Measurements from ENCODE around the gene CMTM1. TPM values are rescaled to one million over a fixed set of nuclear protein-coding genes. Genes with fewer than 3 reads are reported as not detected.

Gene CMTM1
- total RNA-seq, 1 experiment from 2014 or later: 5.2 TPM

DNA sequence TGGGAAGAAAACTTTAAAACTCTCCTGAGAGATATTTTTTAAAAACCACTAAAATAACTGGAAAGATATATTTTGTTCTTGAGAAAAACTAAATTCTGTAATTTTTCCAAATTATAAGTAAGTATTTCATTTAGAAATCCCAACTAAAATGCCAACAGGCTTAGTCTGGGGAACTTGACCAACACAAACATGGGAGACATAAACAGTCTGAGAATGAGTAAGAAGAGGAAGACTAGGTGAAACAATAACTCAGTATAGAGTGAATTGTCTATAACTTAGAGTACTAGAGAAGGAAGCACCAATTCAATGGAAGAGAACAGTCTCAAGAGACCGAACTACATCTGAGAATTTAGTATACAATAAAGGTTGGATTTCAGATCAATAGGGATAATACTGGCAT, 2.9 kb downstream of the CMTM1 start:
- Histone ChIP-seq H3K79me2 (ENCODE audit: insufficient read depth, low read length) (no peaks in the 10 kb centered on the region), H3K27ac (ENCODE audit: low read depth, low read length) (no peak overlapping the region), H3K9me3 (ENCODE audit: control insufficient read depth in 1 of 2, insufficient read depth in 1 of 2, low read depth in 1 of 2, low read length in 2 of 2) (no peaks in the 10 kb centered on the region), H3K9me2 (ENCODE audit: insufficient read depth) (no peaks in the 10 kb centered on the region), H2AFZ (ENCODE audit: low read depth, low read length, poor library complexity, severe bottlenecking) (no peak overlapping the region), H3K4me3 (replicated peaks in 1 of 2; ENCODE audit: low read depth in 1 of 2, low read length in 2 of 2) (no peak overlapping the region), H3K4me2 (ENCODE audit: low read length) (no peak overlapping the region; the same call in 1 of the 2 replicates), H4K20me1 (ENCODE audit: insufficient read depth) (peaks cover 3% of the 10 kb centered on the region; the same call in 1 of the 2 replicates), H3K9ac (ENCODE audit: low read length) (no peak overlapping the region), H3K36me3 (ENCODE audit: control insufficient read depth in 1 of 2, insufficient read depth in 2 of 2, low read length in 2 of 2) (no peaks in the 10 kb centered on the region; a peak in 1 of 4 replicates), H3K4me1 (ENCODE audit: control insufficient read depth in 1 of 2, insufficient read depth in 2 of 2, low read length in 2 of 2) (peaks cover 0 to 13% of the 10 kb centered on the region in 2 experiments; a peak in 3 of 4 replicates), H3K27me3 (ENCODE audit: insufficient read depth, low read length) (no peaks in the 10 kb centered on the region)
- ATAC-seq (no peak), DNase-seq (ENCODE audit: low read depth, low spot score) (no peak)
- no TSS peak for BruUV-seq (replicated peaks)
- ChIA-PET CTCF (interaction anchor here (0.7 to 1.6 kb wide), 3 partner anchors 39 to 212 kb away, joined by 3 to 5 read pairs (median 4); no protein-coding TSS in a partner anchor), POLR2A (interaction anchor here (1.8 kb wide), 1 partner anchor 17 kb away, joined by 8 read pairs; the partner anchor contains the start of gene CKLF), RAD21 (ENCODE audit: low non-redundant PET in 1 of 2, low total read pairs in 2 of 2, uncharacterized antibody in 2 of 2, unreplicated experiment in 2 of 2) (no interaction called here)
- TF ChIP-seq CTCF (IDR thresholded peaks at IDR 0.05 in 2 of 3, conservative IDR thresholded peaks at IDR 0.05 in 1 of 3; ENCODE audit: borderline replicate concordance in 1 of 3, insufficient read depth in 1 of 3, low read depth in 2 of 3, low read length in 2 of 3) (no peak), MAX (IDR thresholded peaks at IDR 0.05) (no peak), EZH2 (IDR thresholded peaks at IDR 0.05) (no peak), SRF (IDR thresholded peaks at IDR 0.05; ENCODE audit: low read depth) (no peak), REST (IDR thresholded peaks at IDR 0.05; ENCODE audit: low read depth) (no peak), ELF1 (IDR thresholded peaks at IDR 0.05; ENCODE audit: borderline replicate concordance, low read depth) (no peak), JUND (IDR thresholded peaks at IDR 0.05) (no peak), SP1 (IDR thresholded peaks at IDR 0.05; ENCODE audit: low read depth) (no peak), ZBTB33 (IDR thresholded peaks at IDR 0.05; ENCODE audit: extremely low read depth, insufficient replicate concordance, low read length) (no peak)
- intact Hi-C loops (cut with micrococcal nuclease): no loop called here
